Keratinocyte (primary cell): ENCODE results near the gene GPC3. TPM values are rescaled to one million over a fixed set of nuclear protein-coding genes. Genes with fewer than 3 reads are reported as not detected.

Experiments used
- DNase-seq: peaks from one replicate; pipeline ENCODE4 v3.0.0-alpha.2; 2011; ENCODE audit warnings: low read depth, missing footprints, low spot score
- FAIRE-seq: peaks from 2 replicates; lab custom pipeline; 2011; peaks lifted over from hg19 to GRCh38; lab: Jason Lieb, UNC
- H2AFZ ChIP-seq: 2 replicates; pipeline ENCODE4 v1.6.0; 2012; ENCODE audit warnings: low read length, control low read depth, inconsistent platforms; ENCODE audit not compliant: control insufficient read depth
- H3K27ac ChIP-seq: 2 replicates; pipeline ENCODE4 v1.5.1; 2011; ENCODE audit warnings: low read length; ENCODE audit not compliant: control insufficient read depth, insufficient read depth
- H3K27me3 ChIP-seq: 3 replicates; pipeline ENCODE4 v1.6.0; 2011; ENCODE audit warnings: low read length; ENCODE audit not compliant: control insufficient read depth, insufficient read depth; ENCODE audit errors: extremely low read depth
- H3K36me3 ChIP-seq, 2 experiments: 2 replicates in 1 of 2; 3 replicates in 1 of 2; pipeline ENCODE4 v1.5.1; 2011; ENCODE audit warnings: low read length in 2 of 2, mild to moderate bottlenecking in 1 of 2; ENCODE audit not compliant: control insufficient read depth in 2 of 2, insufficient read depth in 2 of 2; ENCODE audit errors: extremely low read depth in 1 of 2
- H3K4me1 ChIP-seq: 3 replicates; pipeline ENCODE4 v1.5.1; 2011; ENCODE audit warnings: low read length; ENCODE audit not compliant: control insufficient read depth, insufficient read depth; ENCODE audit errors: extremely low read depth
- H3K4me2 ChIP-seq: 3 replicates; pipeline ENCODE4 v1.6.0; 2011; ENCODE audit warnings: low read depth, low read length; ENCODE audit not compliant: control insufficient read depth, insufficient read depth; ENCODE audit errors: extremely low read depth
- H3K4me3 ChIP-seq, 3 experiments: fragments of 200-600 bp in 1 of 3; sonication (generic) in 1 of 3; 2 replicates in 2 of 3; 3 replicates in 1 of 3; pipeline ENCODE4 v1.5.1; 2011 to 2016; ENCODE audit warnings: low read length in 3 of 3, mild to moderate bottlenecking in 3 of 3, control low read depth in 2 of 3, inconsistent platforms in 1 of 3, low read depth in 1 of 3, mixed read lengths in 1 of 3, mixed run types in 1 of 3, moderate library complexity in 1 of 3; ENCODE audit not compliant: control insufficient read depth in 2 of 3, insufficient read depth in 2 of 3; ENCODE audit errors: extremely low read depth in 1 of 3
- H3K79me2 ChIP-seq: 2 replicates; pipeline ENCODE4 v1.6.0; 2012; ENCODE audit warnings: low read length; ENCODE audit not compliant: control insufficient read depth, insufficient read depth
- H3K9ac ChIP-seq: 3 replicates; pipeline ENCODE4 v1.6.0; 2011; ENCODE audit warnings: low read length; ENCODE audit not compliant: control insufficient read depth, insufficient read depth; ENCODE audit errors: extremely low read depth
- H3K9me1 ChIP-seq: 3 replicates; pipeline ENCODE4 v1.6.0; 2011; ENCODE audit warnings: low read length; ENCODE audit not compliant: control insufficient read depth, insufficient read depth; ENCODE audit errors: extremely low read depth
- H3K9me3 ChIP-seq: 2 replicates; pipeline ENCODE4 v1.5.1; 2012; ENCODE audit warnings: low read depth, low read length; ENCODE audit not compliant: control insufficient read depth
- H4K20me1 ChIP-seq: 3 replicates; pipeline ENCODE4 v1.6.0; 2011; ENCODE audit warnings: low read length; ENCODE audit not compliant: control insufficient read depth, insufficient read depth; ENCODE audit errors: extremely low read depth
- EZH2 ChIP-seq: IDR thresholded peaks from one replicate; pipeline ENCODE4 v1.6.1; 2012; ENCODE audit warnings: inconsistent platforms, mild to moderate bottlenecking, low read length, moderate library complexity
- dilution Hi-C: fragments of 300-500 bp; cut with MboI; formaldehyde crosslinking; loops from one replicate; pipeline ENCODE4 v1.7.0; 2020; ENCODE audit warnings: low sequenced_read_pairs; ENCODE audit not compliant: extremely low pct_ligation_motif_present
- polyA plus RNA-seq, 5 experiments: library from polyadenylated mRNA; depleted of rRNA in 3 of 5; stranded (reverse) in 3 of 5; stranded (forward) in 1 of 5; unstranded in 1 of 5; fragments of >200 nt; gene quantifications; 1 replicate in 1 of 5; 2 replicates in 3 of 5; 3 replicates in 1 of 5; pipeline versions ENCODE4 v1.2.1 to v1.2.3, GENCODE V29; 2011 to 2012; ENCODE audit warnings: missing spikeins in 2 of 5, low read depth in 1 of 5, low replicate concordance in 1 of 5
- TF ChIP-seq, protein P1 (sequence below), 3 experiments: IDR thresholded peaks in 1 of 3; conservative IDR thresholded peaks in 1 of 3; optimal IDR thresholded peaks in 1 of 3; 2 replicates in 2 of 3; 3 replicates in 1 of 3; pipeline versions ENCODE3 to v1.5.1; 2011; ENCODE audit warnings: low read length in 3 of 3, mild to moderate bottlenecking in 3 of 3, moderate library complexity in 2 of 3, control low read depth in 1 of 3, inconsistent platforms in 1 of 3; ENCODE audit not compliant: insufficient read depth in 2 of 3; ENCODE audit errors: extremely low read depth in 1 of 3

The GPC3 gene
- polyA plus RNA-seq, 1 donor (not counting 4 experiments of a cell fraction or from before 2014, with no cell fraction given), result 0.03 TPM

DNA sequence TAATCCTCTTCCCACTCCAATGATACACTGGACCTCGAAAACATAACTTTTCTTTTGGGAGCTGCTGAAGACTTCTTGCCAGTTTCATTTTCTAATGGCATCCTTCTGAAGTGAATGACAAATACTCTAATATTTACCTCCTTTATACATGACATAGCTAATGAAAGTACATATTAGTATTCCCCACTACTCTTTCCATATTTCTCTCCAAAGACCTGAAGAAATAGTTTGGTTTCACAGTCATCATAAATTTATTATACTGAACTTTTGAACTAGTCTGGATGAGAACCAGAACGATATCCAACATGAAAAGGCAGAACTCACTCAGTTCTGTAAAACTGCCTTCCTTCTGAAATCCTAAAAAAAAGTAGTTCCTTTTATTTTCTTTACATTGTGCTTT, 139.1 kb downstream of the GPC3 start:
- H3K4me1 ChIP-seq, result no peaks in the 10 kb centered on the region
- dilution Hi-C loops, result no loop called here
- no peak for FAIRE-seq

DNA sequence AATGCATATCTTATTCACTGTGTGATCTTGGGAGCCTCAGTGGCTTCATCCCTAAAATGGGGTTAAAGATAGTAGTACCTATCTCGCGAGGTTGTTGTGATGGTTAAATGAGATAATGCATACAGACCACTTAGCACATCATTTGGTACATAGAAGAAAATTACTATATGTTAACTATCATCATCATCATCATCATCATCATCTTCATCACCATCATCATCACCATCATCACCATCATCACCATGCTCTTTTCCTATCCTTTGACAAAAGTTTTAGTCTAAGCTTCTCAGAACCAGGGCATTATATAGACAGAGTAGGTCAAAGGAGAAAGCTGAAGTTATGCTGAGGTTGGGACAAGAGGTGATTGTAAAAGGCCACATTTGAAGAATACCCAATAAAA, 145.0 kb downstream of the GPC3 start:
- no peak overlapping the region for H3K9ac ChIP-seq
- H3K4me1 ChIP-seq, result no peaks in the 10 kb centered on the region
- no peak overlapping the region for H3K4me2 ChIP-seq
- H4K20me1 ChIP-seq, result no peaks in the 10 kb centered on the region
- H3K9me3 ChIP-seq, result no peaks in the 10 kb centered on the region
- H3K79me2 ChIP-seq, result no peaks in the 10 kb centered on the region
- H3K36me3 ChIP-seq, result no peaks in the 10 kb centered on the region
- dilution Hi-C loops, result no loop called here
- FAIRE-seq (no peak), DNase-seq (no peak)
- H3K27ac ChIP-seq, result no peak overlapping the region
- H3K4me3 ChIP-seq, result no peak overlapping the region
- TF ChIP-seq EZH2, result no peak
- H3K27me3 ChIP-seq, result no peaks in the 10 kb centered on the region
- H3K9me1 ChIP-seq, result no peaks in the 10 kb centered on the region
- H2AFZ ChIP-seq, result no peak overlapping the region

More for the DNA sequence above, 139.1 kb downstream of the GPC3 start:
- Histone ChIP-seq H3K27me3 (no peaks in the 10 kb centered on the region), H2AFZ (no peak overlapping the region), H3K4me2 (no peak overlapping the region), H3K4me3 (no peak overlapping the region), H3K9ac (no peak overlapping the region), H3K36me3 (no peaks in the 10 kb centered on the region), H3K9me3 (no peaks in the 10 kb centered on the region), H3K79me2 (no peaks in the 10 kb centered on the region), H3K27ac (no peak overlapping the region), H4K20me1 (no peaks in the 10 kb centered on the region), H3K9me1 (no peaks in the 10 kb centered on the region)
- TF ChIP-seq EZH2, result no peak
- TF ChIP-seq, protein P1, sequence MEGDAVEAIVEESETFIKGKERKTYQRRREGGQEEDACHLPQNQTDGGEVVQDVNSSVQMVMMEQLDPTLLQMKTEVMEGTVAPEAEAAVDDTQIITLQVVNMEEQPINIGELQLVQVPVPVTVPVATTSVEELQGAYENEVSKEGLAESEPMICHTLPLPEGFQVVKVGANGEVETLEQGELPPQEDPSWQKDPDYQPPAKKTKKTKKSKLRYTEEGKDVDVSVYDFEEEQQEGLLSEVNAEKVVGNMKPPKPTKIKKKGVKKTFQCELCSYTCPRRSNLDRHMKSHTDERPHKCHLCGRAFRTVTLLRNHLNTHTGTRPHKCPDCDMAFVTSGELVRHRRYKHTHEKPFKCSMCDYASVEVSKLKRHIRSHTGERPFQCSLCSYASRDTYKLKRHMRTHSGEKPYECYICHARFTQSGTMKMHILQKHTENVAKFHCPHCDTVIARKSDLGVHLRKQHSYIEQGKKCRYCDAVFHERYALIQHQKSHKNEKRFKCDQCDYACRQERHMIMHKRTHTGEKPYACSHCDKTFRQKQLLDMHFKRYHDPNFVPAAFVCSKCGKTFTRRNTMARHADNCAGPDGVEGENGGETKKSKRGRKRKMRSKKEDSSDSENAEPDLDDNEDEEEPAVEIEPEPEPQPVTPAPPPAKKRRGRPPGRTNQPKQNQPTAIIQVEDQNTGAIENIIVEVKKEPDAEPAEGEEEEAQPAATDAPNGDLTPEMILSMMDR (optimal IDR thresholded peaks at IDR 0.05 in 1 of 3, IDR thresholded peaks at IDR 0.05 in 1 of 3, conservative IDR thresholded peaks at IDR 0.05 in 1 of 3; ENCODE audit: extremely low read depth in 1 of 3, insufficient read depth in 2 of 3, low read length in 3 of 3), result no peak
- DNase-seq, result no peak
